Tibial artery (tissue), 4 donors: ENCODE measurements around the gene PRKAG3.

ENCODE experiments used
- DNase-seq, 2 donors: peaks; one replicate each; pipeline ENCODE4 v3.0.0-alpha.2; 2019
- H3K27ac ChIP-seq, 2 donors: fragments of 200-600 bp; sonication (generic) in 1 of 2; 1 replicate in 1 of 2; 2 replicates in 1 of 2; pipeline ENCODE4 v1.5.1; 2018 to 2019; ENCODE audit warnings: mild to moderate bottlenecking in 1 of 2
- H3K27me3 ChIP-seq, 2 donors: fragments of 200-600 bp; sonication (generic) in 1 of 2; one replicate each; pipeline versions ENCODE4 v1.5.1 to v1.6.0; 2016 to 2019
- H3K36me3 ChIP-seq, 3 donors: fragments of 200-600 bp; sonication (generic) in 2 of 3; one replicate each; pipeline ENCODE4 v1.5.1; 2016 to 2019; ENCODE audit warnings: mild to moderate bottlenecking in 2 of 3
- H3K4me1 ChIP-seq, 4 donors: fragments of 200-600 bp; sonication (generic) in 2 of 4; 1 replicate in 3 of 4; 2 replicates in 1 of 4; pipeline ENCODE4 v1.5.1; 2016 to 2019
- H3K4me3 ChIP-seq, 2 donors: fragments of 200-600 bp; sonication (generic) in 1 of 2; 1 replicate in 1 of 2; 2 replicates in 1 of 2; pipeline ENCODE4 v1.5.1; 2018 to 2019; ENCODE audit warnings: mild to moderate bottlenecking in 2 of 2
- H3K9me3 ChIP-seq, 3 donors: fragments of 200-600 bp; sonication (generic) in 1 of 3; one replicate each; pipeline ENCODE4 v1.5.1; 2016 to 2019
- CTCF ChIP-seq, 2 experiments: fragments of 200-600 bp in 1 of 2; fragments of 450-650 bp in 1 of 2; IDR thresholded peaks; one replicate each; pipeline ENCODE4 v1.5.1; 2017 to 2019; ENCODE audit warnings: antibody characterized with exemption in 2 of 2, mild to moderate bottlenecking in 1 of 2, moderate library complexity in 1 of 2
- intact Hi-C: fragments of 100-400 bp; cut with DNase I; formaldehyde crosslinking; loops from one replicate; pipeline ENCODE4 v1.15.0; 2023; ENCODE audit warnings: low total_unique reads

Gene PRKAG3

GRCh38 chr2:218839888-218840287 is 8.3 kb upstream of the PRKAG3 start:
- Histone ChIP-seq H3K9me3 (peaks cover 0 to 4% (median 0%) of the 10 kb centered on the region in 3 donors), H3K36me3 (no peaks in the 10 kb centered on the region), H3K4me3 (no peak overlapping the region), H3K27me3 (peaks cover 0 to 3% of the 10 kb centered on the region in 2 donors), H3K27ac (no peak overlapping the region), H3K4me1 (no peaks in the 10 kb centered on the region)
- TF ChIP-seq CTCF (IDR thresholded peaks at IDR 0.05) = no peak
- intact Hi-C loops = loop anchor here (5.0 kb wide), 1 partner anchor 123 kb away; no protein-coding TSS in a partner anchor
- DNase-seq = no peak

- peaks cover 0 to 3% of the 10 kb centered on the region in 2 donors for H3K27me3 ChIP-seq
- intact Hi-C loops = no loop called here
- H3K4me3 ChIP-seq = no peak overlapping the region
- no peak for TF ChIP-seq CTCF (IDR thresholded peaks at IDR 0.05)
- no peak overlapping the region for H3K27ac ChIP-seq
- H3K9me3 ChIP-seq = peaks cover 0 to 4% (median 0%) of the 10 kb centered on the region in 3 donors
- no peaks in the 10 kb centered on the region for H3K36me3 ChIP-seq
- no peaks in the 10 kb centered on the region for H3K4me1 ChIP-seq
- peak in 1 of 2 donors; percentile 39 for DNase-seq
Observed at GRCh38 chr2:218839430-218839829, 7.8 kb upstream of the PRKAG3 start.

- Histone ChIP-seq H3K9me3 (peaks cover 0 to 4% (median 0%) of the 10 kb centered on the region in 3 donors), H3K4me1 (peaks cover 0 to 12% (median 9%) of the 10 kb centered on the region in 4 donors), H3K27me3 (peaks cover 0 to 3% of the 10 kb centered on the region in 2 donors), H3K36me3 (no peaks in the 10 kb centered on the region), H3K27ac (no peak overlapping the region), H3K4me3 (no peak overlapping the region)
- intact Hi-C loops = no loop called here
- TF ChIP-seq CTCF (IDR thresholded peaks at IDR 0.05) = no peak
- no peak for DNase-seq
Observed at GRCh38 chr2:218837495-218837894, 5.9 kb upstream of the PRKAG3 start.

- Histone ChIP-seq H3K27ac (no peak overlapping the region), H3K36me3 (no peaks in the 10 kb centered on the region), H3K4me1 (peaks cover 0 to 36% (median 25%) of the 10 kb centered on the region in 4 donors), H3K27me3 (peaks cover 0 to 3% of the 10 kb centered on the region in 2 donors), H3K9me3 (peaks cover 0 to 4% (median 0%) of the 10 kb centered on the region in 3 donors), H3K4me3 (no peak overlapping the region)
- no peak for TF ChIP-seq CTCF (IDR thresholded peaks at IDR 0.05)
- peak in 1 of 2 donors; percentile 9 for DNase-seq
- intact Hi-C loops = no loop called here
Observed at GRCh38 chr2:218834685-218835084, 3.1 kb upstream of the PRKAG3 start.

- no peak for TF ChIP-seq CTCF (IDR thresholded peaks at IDR 0.05)
- DNase-seq = peak in 1 of 2 donors; percentile 21
- Histone ChIP-seq H3K27me3 (no peaks in the 10 kb centered on the region), H3K36me3 (no peaks in the 10 kb centered on the region), H3K4me1 (peaks cover 0 to 36% (median 25%) of the 10 kb centered on the region in 4 donors), H3K27ac (peak overlapping the region; percentile 68 to 71), H3K9me3 (peaks cover 0 to 4% (median 0%) of the 10 kb centered on the region in 3 donors), H3K4me3 (no peak overlapping the region)
- intact Hi-C loops = no loop called here
Observed at GRCh38 chr2:218833023-218833609, 1.5 kb upstream of the PRKAG3 start.
